NCI-H2227 (cell line): Measurements from ENCODE around the gene MAPKAPK3.

Experiments used
- DNase-seq: peaks from one replicate; lab custom pipeline; 2025; ENCODE audit not compliant: unreplicated experiment; lab: John Stamatoyannopoulos, UW

MAPKAPK3 gene

GRCh38 chr3:50617096-50617791, at the start of gene MAPKAPK3:
Gene MAPKAPK3 (plus strand): TSS chr3:50617151. CDS start chr3:50617566, 415 bp downstream.
- DNase-seq, result peak; percentile 51

- peak; percentile 85 for DNase-seq
These were observed 49.4 kb upstream of the MAPKAPK3 start, which contains the start of gene C3orf18 for GRCh38 chr3:50567386-50568167. Gene C3orf18 (minus strand): TSS chr3:50567747. CDS start chr3:50565699, 2,048 bp downstream.

GRCh38 chr3:50568947-50569749, 47.8 kb upstream of the MAPKAPK3 start, which contains the start of gene HEMK1:
Gene HEMK1 (plus strand): TSS chr3:50569522. CDS start chr3:50571105, 1,583 bp downstream.
- DNase-seq, result peak; percentile 93

- DNase-seq, result no peak
These were observed 46.3 kb upstream of the MAPKAPK3 start for GRCh38 chr3:50570508-50571279.

- no peak for DNase-seq
These were observed 45.5 kb upstream of the MAPKAPK3 start for GRCh38 chr3:50571486-50571885.

- peak; percentile 54 for DNase-seq
These were observed 44.8 kb upstream of the MAPKAPK3 start for GRCh38 chr3:50572158-50572557.

- DNase-seq, result no peak
These were observed 44.1 kb upstream of the MAPKAPK3 start for GRCh38 chr3:50572801-50573371.

GRCh38 chr3:50573566-50574443, 43.1 kb upstream of the MAPKAPK3 start:
- no peak for DNase-seq

- no peak for DNase-seq
These were observed 42.5 kb upstream of the MAPKAPK3 start for GRCh38 chr3:50574444-50574831.

- DNase-seq, result no peak
These were observed 41.6 kb upstream of the MAPKAPK3 start for GRCh38 chr3:50575372-50575771.

- no peak for DNase-seq
These were observed 39.6 kb upstream of the MAPKAPK3 start for GRCh38 chr3:50577348-50577747.

GRCh38 chr3:50580683-50581458, 36.1 kb upstream of the MAPKAPK3 start:
- no peak for DNase-seq

GRCh38 chr3:50581459-50581842, 35.5 kb upstream of the MAPKAPK3 start:
- no peak for DNase-seq

- no peak for DNase-seq
These were observed 34.9 kb upstream of the MAPKAPK3 start for GRCh38 chr3:50582083-50582482.

- no peak for DNase-seq
These were observed 33.1 kb upstream of the MAPKAPK3 start for GRCh38 chr3:50583897-50584296.

- DNase-seq, result no peak
These were observed 32.6 kb upstream of the MAPKAPK3 start for GRCh38 chr3:50584391-50584790.

- no peak for DNase-seq
These were observed 30.8 kb upstream of the MAPKAPK3 start for GRCh38 chr3:50585919-50586762.

- no peak for DNase-seq
These were observed 30.2 kb upstream of the MAPKAPK3 start for GRCh38 chr3:50586763-50587070.
